GM12801 (cell line): ENCODE data around the gene PLAU.

ENCODE experiments used
- CTCF ChIP-seq: IDR thresholded peaks from one replicate; pipeline ENCODE4 v1.5.1; 2011; ENCODE audit warnings: control low read depth; ENCODE audit not compliant: insufficient read length; ENCODE audit errors: extremely low read depth

Gene PLAU

DNA sequence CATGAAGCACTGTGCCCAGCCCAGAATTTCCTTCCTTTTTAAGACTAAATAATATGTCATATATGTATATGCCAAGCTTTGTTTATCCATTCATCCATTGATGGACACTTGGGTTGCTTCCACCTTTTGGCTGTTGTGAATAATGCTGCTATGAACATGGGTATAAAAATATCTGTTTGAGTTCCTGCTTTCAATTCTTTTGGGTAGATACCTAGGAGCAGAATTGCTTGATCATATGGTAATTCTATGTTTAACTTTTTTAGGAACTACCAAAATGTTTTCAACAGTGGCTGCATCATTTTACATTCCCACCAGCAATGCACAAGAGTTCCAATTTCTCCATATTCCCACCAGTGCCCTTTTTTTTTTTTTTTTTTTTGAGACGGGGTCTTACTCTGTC is 13.2 kb upstream of the PLAU start:
- TF ChIP-seq CTCF: no peak

DNA sequence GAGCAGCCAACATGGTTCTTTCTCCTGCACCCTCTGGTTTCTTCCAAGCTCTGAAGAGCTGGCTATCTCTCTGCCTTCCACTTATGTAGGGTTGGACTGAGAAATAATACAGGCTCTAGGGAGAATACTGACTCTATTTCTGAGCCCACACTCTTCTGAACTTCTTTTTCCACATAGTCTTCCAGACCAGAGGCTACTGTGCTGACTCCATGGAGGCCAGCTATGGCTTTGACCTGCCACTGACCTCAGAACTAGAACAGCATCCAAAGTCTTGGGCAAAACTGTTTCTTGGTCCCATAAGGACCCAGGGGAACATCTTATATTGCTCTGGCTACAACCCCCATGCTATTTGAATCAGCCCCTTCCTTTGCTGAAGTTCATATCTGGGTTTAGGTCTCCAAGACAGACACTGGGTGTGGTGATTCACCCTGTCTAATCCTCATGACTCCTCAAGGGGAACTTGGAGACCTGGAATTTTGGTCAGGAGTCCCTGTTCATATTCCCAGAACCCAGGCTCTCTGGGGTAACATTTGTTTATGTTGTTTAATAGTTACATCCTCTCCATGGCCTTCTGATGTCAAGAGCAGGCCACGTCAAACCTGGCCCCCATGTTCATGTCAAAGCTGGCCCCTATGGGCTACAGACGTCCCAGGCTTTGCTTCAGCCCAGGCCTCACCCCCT is 12.1 kb upstream of the PLAU start:
- TF ChIP-seq CTCF: no peak

DNA sequence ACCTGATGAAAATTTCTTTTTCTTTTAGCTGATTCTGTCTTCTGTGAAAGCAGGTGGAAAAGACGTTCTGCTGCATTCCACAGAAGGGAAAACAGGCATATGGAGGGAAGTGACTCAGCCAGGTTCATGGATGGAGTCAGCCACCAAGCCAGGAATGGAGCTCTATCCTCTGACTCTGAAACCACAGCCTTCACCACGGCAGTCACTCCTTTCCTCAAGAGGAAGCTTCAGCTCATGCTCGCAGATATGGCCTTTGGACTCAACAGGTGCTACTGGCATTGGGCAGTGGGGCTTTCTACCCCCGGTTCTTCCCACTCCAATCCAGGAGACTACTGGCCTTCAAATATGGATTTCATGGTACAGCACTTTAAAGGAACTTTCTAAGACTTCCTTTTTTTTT is 11.5 kb upstream of the PLAU start:
- TF ChIP-seq CTCF: no peak

- no peak for TF ChIP-seq CTCF
These were observed 10.9 kb upstream of the PLAU start for GRCh38 chr10:73900064-73900463.

- TF ChIP-seq CTCF: no peak
These were observed 9.7 kb upstream of the PLAU start for GRCh38 chr10:73901261-73901660.

DNA sequence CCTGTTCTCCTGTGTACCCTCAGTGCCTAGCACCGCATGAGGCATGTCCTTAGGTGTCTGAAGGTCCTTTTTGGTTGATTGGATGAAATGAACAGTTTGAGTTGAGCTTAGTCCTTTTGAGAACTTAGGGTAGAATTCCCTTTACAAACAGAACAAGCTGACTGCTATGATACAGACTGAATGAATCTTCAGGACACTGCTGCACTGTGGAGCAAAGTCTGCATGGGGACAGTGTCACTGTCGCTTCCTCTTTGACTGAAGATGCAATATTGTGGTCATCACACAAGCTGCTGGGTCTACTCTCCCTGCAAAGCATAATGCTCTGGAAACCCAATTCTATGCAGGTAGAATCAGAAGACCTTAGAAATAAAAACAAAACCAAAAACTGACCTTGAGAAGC is 8.6 kb upstream of the PLAU start:
- TF ChIP-seq CTCF: no peak

DNA sequence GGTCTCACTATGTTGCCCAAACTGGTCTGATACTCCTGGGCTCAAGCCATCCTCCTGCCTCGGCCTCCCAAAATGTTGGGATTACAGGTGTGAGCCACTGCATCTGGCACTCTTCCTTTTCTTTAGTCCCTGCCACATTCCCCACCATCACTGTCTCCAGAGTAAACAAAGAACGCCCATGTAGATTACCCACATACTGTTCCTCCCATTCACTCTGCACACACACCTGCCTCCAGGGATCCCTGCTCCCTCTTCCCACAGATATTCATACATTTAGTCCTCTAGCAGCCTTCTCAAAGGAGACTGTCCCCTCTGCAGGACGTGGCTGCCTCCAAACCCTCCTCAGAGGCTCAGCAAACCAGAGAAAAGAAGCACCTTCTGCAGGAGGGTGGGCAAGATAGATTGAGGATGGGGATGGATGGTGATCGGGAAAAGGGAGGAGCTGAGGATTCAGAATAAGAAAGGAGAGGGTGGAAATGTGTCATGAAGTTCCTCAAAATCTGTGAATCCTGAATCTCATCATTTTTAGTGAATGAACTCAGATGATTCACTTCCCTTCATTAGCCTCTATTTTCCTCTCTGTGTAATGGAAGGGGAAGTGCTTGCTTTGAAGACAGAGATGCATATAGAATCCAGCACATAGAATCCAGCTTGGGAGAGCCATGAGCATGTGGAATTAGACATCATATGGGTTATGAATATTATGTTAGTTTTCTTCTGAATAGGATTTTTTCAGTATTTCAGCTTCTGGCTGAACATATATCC is 5.5 kb upstream of the PLAU start:
- no peak for TF ChIP-seq CTCF
